Ecto neural progenitor cell (in vitro differentiated cells): ENCODE results near the gene ARHGAP15.

ENCODE experiments used
- DNase-seq: peaks from one replicate; pipeline ENCODE4 v3.0.0-alpha.2; 2018; ENCODE audit warnings: low spot score

Gene ARHGAP15

GRCh38 chr2:143452817-143453451 lies 323.7 kb downstream of the ARHGAP15 start:
- no peak for DNase-seq

GRCh38 chr2:143453981-143454511 lies 324.8 kb downstream of the ARHGAP15 start:
- DNase-seq, result no peak

GRCh38 chr2:143455317-143455716 lies 326.1 kb downstream of the ARHGAP15 start:
- no peak for DNase-seq

- DNase-seq, result no peak
Observed at GRCh38 chr2:143458258-143459190, 329.3 kb downstream of the ARHGAP15 start.

GRCh38 chr2:143460382-143460781 lies 331.2 kb downstream of the ARHGAP15 start:
- DNase-seq, result no peak

- DNase-seq, result no peak
Observed at GRCh38 chr2:143463719-143464118, 334.5 kb downstream of the ARHGAP15 start.

GRCh38 chr2:143466391-143466790 lies 337.2 kb downstream of the ARHGAP15 start:
- no peak for DNase-seq

- no peak for DNase-seq
Observed at GRCh38 chr2:143467011-143467410, 337.8 kb downstream of the ARHGAP15 start.

GRCh38 chr2:143468341-143468888 lies 339.2 kb downstream of the ARHGAP15 start:
- DNase-seq, result no peak

GRCh38 chr2:143469323-143469722 lies 340.1 kb downstream of the ARHGAP15 start:
- DNase-seq, result no peak

- DNase-seq, result no peak
Observed at GRCh38 chr2:143471550-143471949, 342.3 kb downstream of the ARHGAP15 start.

GRCh38 chr2:143473216-143473615 lies 344.0 kb downstream of the ARHGAP15 start:
- DNase-seq, result no peak

GRCh38 chr2:143473820-143474219 lies 344.6 kb downstream of the ARHGAP15 start:
- DNase-seq, result no peak

- no peak for DNase-seq
Observed at GRCh38 chr2:143474586-143474985, 345.4 kb downstream of the ARHGAP15 start.

- no peak for DNase-seq
Observed at GRCh38 chr2:143475041-143475776, 346.0 kb downstream of the ARHGAP15 start.

GRCh38 chr2:143476336-143477087 lies 347.3 kb downstream of the ARHGAP15 start:
- DNase-seq, result no peak

- DNase-seq, result no peak
Observed at GRCh38 chr2:143477714-143478443, 348.7 kb downstream of the ARHGAP15 start.

- no peak for DNase-seq
Observed at GRCh38 chr2:143480086-143480485, 350.9 kb downstream of the ARHGAP15 start.

- DNase-seq, result no peak
Observed at GRCh38 chr2:143480601-143481236, 351.5 kb downstream of the ARHGAP15 start.

GRCh38 chr2:143481237-143481623 lies 352.0 kb downstream of the ARHGAP15 start:
- no peak for DNase-seq
